Sigmoid colon (tissue), 4 donors: ENCODE results near the gene GPD2.
A peak's percentile ranks its signal among the peaks of the same experiment; 100 is the strongest.

Source experiments
- CTCF ChIP-seq, 4 experiments: fragments of 450-650 bp in 3 of 4; fragments of 200-600 bp in 1 of 4; IDR thresholded peaks; one replicate each; pipeline ENCODE4 v1.5.1; 2016 to 2019; ENCODE audit warnings: antibody characterized with exemption in 4 of 4, mild to moderate bottlenecking in 3 of 4, moderate library complexity in 2 of 4
- POLR2A ChIP-seq, 2 donors: fragments of 450-650 bp; IDR thresholded peaks; one replicate each; pipeline ENCODE4 v1.6.1; 2016; ENCODE audit warnings: antibody characterized with exemption in 2 of 2, mild to moderate bottlenecking in 2 of 2, moderate library complexity in 2 of 2
- POLR2AphosphoS5 ChIP-seq, 4 donors: sonication (generic); formaldehyde crosslinking; IDR thresholded peaks; one replicate each; pipeline ENCODE4 v1.6.1; 2017; ENCODE audit warnings: antibody characterized with exemption in 4 of 4

- TF ChIP-seq POLR2AphosphoS5 (IDR thresholded peaks at IDR 0.05) (peak; percentile 81 to 88 (median 84)), CTCF (IDR thresholded peaks at IDR 0.05) (no peak), POLR2A (IDR thresholded peaks at IDR 0.05) (peak in 1 of 2 donors; percentile 71)
Observed at GRCh38 chr2:156435718-156436496, at the start of gene GPD2.
